Activated B cell treated with CpG ODN at 0.5 μM for 24 hours (primary cell): ENCODE data around the gene PLEKHJ1. TPM values are rescaled to one million over a fixed set of nuclear protein-coding genes. Genes with fewer than 3 reads are reported as not detected.

Experiments
- ATAC-seq: fragments of 200-7000 bp; cut with Tn5 transposase; one replicate; pipeline ENCODE4 v1.10.0; 2021; ENCODE audit warnings: low read depth, mild to moderate bottlenecking, moderate library complexity
- CTCF ChIA-PET: fragments of 350-600 bp; sonication (Branson Sonifier 250); formaldehyde crosslinking; loops from one replicate; lab custom pipeline; 2021; ENCODE audit warnings: antibody characterized with exemption; lab: Charles Lee
- POLR2A ChIA-PET: fragments of 350-600 bp; sonication (Branson Sonifier 250); formaldehyde crosslinking; loops from one replicate; lab custom pipeline; 2021; ENCODE audit warnings: antibody characterized with exemption; lab: Charles Lee
- DNase-seq: peaks from one replicate; pipeline ENCODE4 v3.0.0; 2022
- H3K27ac Mint-ChIP-seq: one replicate; pipeline ENCODE4 v1.8.0; 2020; ENCODE audit warnings: mixed read lengths
- H3K27me3 Mint-ChIP-seq: one replicate; pipeline ENCODE4 v1.8.0; 2021; ENCODE audit warnings: mixed read lengths
- H3K36me3 Mint-ChIP-seq: one replicate; pipeline ENCODE4 v1.8.0; 2021; ENCODE audit warnings: low read depth, mixed read lengths
- H3K4me1 Mint-ChIP-seq: one replicate; pipeline ENCODE4 v1.8.0; 2021; ENCODE audit warnings: mixed read lengths
- H3K4me3 Mint-ChIP-seq: one replicate; pipeline ENCODE4 v1.8.0; 2020; ENCODE audit warnings: mild to moderate bottlenecking, mixed read lengths
- H3K9me3 Mint-ChIP-seq: one replicate; pipeline ENCODE4 v1.8.0; 2020; ENCODE audit warnings: mixed read lengths
- CTCF ChIP-seq: fragments of 200-600 bp; IDR thresholded peaks from one replicate; pipeline ENCODE4 v1.8.0; 2022; ENCODE audit warnings: antibody characterized with exemption, mild to moderate bottlenecking
- intact Hi-C: fragments of 100-400 bp; cut with micrococcal nuclease; formaldehyde crosslinking; loops from one replicate; pipeline ENCODE4 v1.15.1; 2024
- total RNA-seq: library from RNA; stranded (reverse); gene quantifications from 2 replicates; pipeline ENCODE4 v1.2.3, GENCODE V29; 2022

PLEKHJ1 gene
- total RNA-seq, 1 donor from 2014 or later = 74.9 TPM

- no peak for TF ChIP-seq CTCF
- intact Hi-C loops = no loop called here
- POLR2A ChIA-PET = interaction anchor here (0.6 to 9.7 kb wide), 8 partner anchors 23 to 91 kb away, joined by 3 to 103 read pairs (median 6); no protein-coding TSS in a partner anchor
These were observed 1.1 kb downstream of the PLEKHJ1 start for GRCh38 chr19:2234996-2235380.

GRCh38 chr19:2233601-2234280, 2.4 kb downstream of the PLEKHJ1 start:
- H3K36me3 Mint-ChIP-seq = peaks cover 54% of the 10 kb centered on the region
- TF ChIP-seq CTCF = no peak
- intact Hi-C loops = no loop called here
- no peak overlapping the region for H3K27ac Mint-ChIP-seq
- ChIA-PET CTCF (interaction anchor here (0.6 to 1.2 kb wide), 2 partner anchors 26 to 78 kb away, joined by 4 to 5 read pairs; no protein-coding TSS in a partner anchor), POLR2A (interaction anchor here (0.5 to 9.7 kb wide), 6 partner anchors 39 to 160 kb away, joined by 3 to 103 read pairs (median 4); no protein-coding TSS in a partner anchor)
- H3K4me3 Mint-ChIP-seq = no peak overlapping the region
- ATAC-seq (no peak), DNase-seq (no peak)
- H3K9me3 Mint-ChIP-seq = no peaks in the 10 kb centered on the region
- no peaks in the 10 kb centered on the region for H3K27me3 Mint-ChIP-seq
- H3K4me1 Mint-ChIP-seq = peaks cover 50% of the 10 kb centered on the region

More at GRCh38 chr19:2234996-2235380, 1.1 kb downstream of the PLEKHJ1 start:
- peaks cover 52% of the 10 kb centered on the region for H3K36me3 Mint-ChIP-seq
- H3K27ac Mint-ChIP-seq = peak overlapping the region; percentile 79
- ATAC-seq (no peak), DNase-seq (no peak)
- peak overlapping the region; percentile 99 for H3K4me3 Mint-ChIP-seq
- CTCF ChIA-PET = interaction anchor here (1.2 to 1.5 kb wide), 5 partner anchors 10 to 386 kb away, joined by 3 to 7 read pairs (median 4); no protein-coding TSS in a partner anchor
- H3K9me3 Mint-ChIP-seq = no peaks in the 10 kb centered on the region
- H3K4me1 Mint-ChIP-seq = peaks cover 55% of the 10 kb centered on the region
- H3K27me3 Mint-ChIP-seq = no peaks in the 10 kb centered on the region

- H3K9me3 Mint-ChIP-seq = no peaks in the 10 kb centered on the region
- peaks cover 38% of the 10 kb centered on the region for H3K4me1 Mint-ChIP-seq
- peaks cover 53% of the 10 kb centered on the region for H3K36me3 Mint-ChIP-seq
- no peak overlapping the region for H3K27ac Mint-ChIP-seq
- intact Hi-C loops = no loop called here
- H3K27me3 Mint-ChIP-seq = no peaks in the 10 kb centered on the region
- CTCF ChIA-PET = no interaction called here
- no peak for ATAC-seq
- TF ChIP-seq CTCF = no peak
- H3K4me3 Mint-ChIP-seq = no peak overlapping the region
- POLR2A ChIA-PET = interaction anchor here (0.6 to 9.7 kb wide), 3 partner anchors 40 to 79 kb away, joined by 4 to 103 read pairs (median 7); no protein-coding TSS in a partner anchor
- no peak for DNase-seq
These were observed 3.6 kb downstream of the PLEKHJ1 start for GRCh38 chr19:2232286-2233151.

- Mint-ChIP-seq H3K27ac (peak overlapping the region; percentile 63), H3K27me3 (no peaks in the 10 kb centered on the region), H3K9me3 (no peaks in the 10 kb centered on the region), H3K4me3 (no peak overlapping the region), H3K4me1 (peaks cover 38% of the 10 kb centered on the region), H3K36me3 (peaks cover 56% of the 10 kb centered on the region)
- intact Hi-C loops = no loop called here
- no peak for ATAC-seq
- POLR2A ChIA-PET = interaction anchor here (0.7 kb wide), 1 partner anchor 74 kb away, joined by 4 read pairs; no protein-coding TSS in a partner anchor
- CTCF ChIA-PET = interaction anchor here (1.0 kb wide), 1 partner anchor 76 kb away, joined by 3 read pairs; no protein-coding TSS in a partner anchor
- no peak for DNase-seq
- no peak for TF ChIP-seq CTCF
These were observed 4.4 kb downstream of the PLEKHJ1 start for GRCh38 chr19:2231621-2232221.
